Tibial artery (tissue), 4 donors: ENCODE measurements around the gene RSPRY1.

Experiments used
- DNase-seq, 2 donors: peaks; one replicate each; pipeline ENCODE4 v3.0.0-alpha.2; 2019
- H3K27ac ChIP-seq, 2 donors: fragments of 200-600 bp; sonication (generic) in 1 of 2; 1 replicate in 1 of 2; 2 replicates in 1 of 2; pipeline ENCODE4 v1.5.1; 2018 to 2019; ENCODE audit warnings: mild to moderate bottlenecking in 1 of 2
- H3K27me3 ChIP-seq, 2 donors: fragments of 200-600 bp; sonication (generic) in 1 of 2; one replicate each; pipeline versions ENCODE4 v1.5.1 to v1.6.0; 2016 to 2019
- H3K36me3 ChIP-seq, 3 donors: fragments of 200-600 bp; sonication (generic) in 2 of 3; one replicate each; pipeline ENCODE4 v1.5.1; 2016 to 2019; ENCODE audit warnings: mild to moderate bottlenecking in 2 of 3
- H3K4me1 ChIP-seq, 4 donors: fragments of 200-600 bp; sonication (generic) in 2 of 4; 1 replicate in 3 of 4; 2 replicates in 1 of 4; pipeline ENCODE4 v1.5.1; 2016 to 2019
- H3K4me3 ChIP-seq, 2 donors: fragments of 200-600 bp; sonication (generic) in 1 of 2; 1 replicate in 1 of 2; 2 replicates in 1 of 2; pipeline ENCODE4 v1.5.1; 2018 to 2019; ENCODE audit warnings: mild to moderate bottlenecking in 2 of 2
- H3K9me3 ChIP-seq, 3 donors: fragments of 200-600 bp; sonication (generic) in 1 of 3; one replicate each; pipeline ENCODE4 v1.5.1; 2016 to 2019
- intact Hi-C: fragments of 100-400 bp; cut with DNase I; formaldehyde crosslinking; loops from one replicate; pipeline ENCODE4 v1.15.0; 2023; ENCODE audit warnings: low total_unique reads
- TF ChIP-seq, protein P1 (sequence below), 2 experiments: fragments of 200-600 bp in 1 of 2; fragments of 450-650 bp in 1 of 2; IDR thresholded peaks; one replicate each; pipeline ENCODE4 v1.5.1; 2017 to 2019; ENCODE audit warnings: antibody characterized with exemption in 2 of 2, mild to moderate bottlenecking in 1 of 2, moderate library complexity in 1 of 2

The RSPRY1 gene

DNA sequence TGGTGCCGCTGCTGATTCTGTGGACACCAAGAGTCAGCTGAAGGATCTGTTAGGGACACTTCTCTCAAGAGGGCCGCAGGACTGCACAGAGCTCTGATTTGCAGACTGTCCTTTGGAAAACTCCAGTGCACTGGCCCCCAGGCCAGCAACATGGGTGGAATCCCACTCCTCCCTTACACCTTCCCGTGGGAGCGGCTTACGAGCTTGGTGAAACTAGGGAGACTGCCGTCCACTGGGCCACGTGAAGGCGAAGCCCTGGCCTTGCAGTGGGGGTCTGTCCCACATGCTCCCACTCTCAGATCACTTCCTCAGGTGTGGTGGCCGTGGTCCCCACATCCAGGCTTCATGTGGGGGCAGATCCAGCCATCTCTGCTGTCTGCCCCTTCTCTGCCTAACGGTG is 36.7 kb upstream of the RSPRY1 start:
- intact Hi-C loops: no loop called here
- no peaks in the 10 kb centered on the region for H3K9me3 ChIP-seq
- no peak overlapping the region for H3K27ac ChIP-seq
- no peak for DNase-seq
- peaks cover 0 to 8% (median 3%) of the 10 kb centered on the region in 4 donors for H3K4me1 ChIP-seq
- H3K27me3 ChIP-seq: no peaks in the 10 kb centered on the region
- TF ChIP-seq, protein P1, sequence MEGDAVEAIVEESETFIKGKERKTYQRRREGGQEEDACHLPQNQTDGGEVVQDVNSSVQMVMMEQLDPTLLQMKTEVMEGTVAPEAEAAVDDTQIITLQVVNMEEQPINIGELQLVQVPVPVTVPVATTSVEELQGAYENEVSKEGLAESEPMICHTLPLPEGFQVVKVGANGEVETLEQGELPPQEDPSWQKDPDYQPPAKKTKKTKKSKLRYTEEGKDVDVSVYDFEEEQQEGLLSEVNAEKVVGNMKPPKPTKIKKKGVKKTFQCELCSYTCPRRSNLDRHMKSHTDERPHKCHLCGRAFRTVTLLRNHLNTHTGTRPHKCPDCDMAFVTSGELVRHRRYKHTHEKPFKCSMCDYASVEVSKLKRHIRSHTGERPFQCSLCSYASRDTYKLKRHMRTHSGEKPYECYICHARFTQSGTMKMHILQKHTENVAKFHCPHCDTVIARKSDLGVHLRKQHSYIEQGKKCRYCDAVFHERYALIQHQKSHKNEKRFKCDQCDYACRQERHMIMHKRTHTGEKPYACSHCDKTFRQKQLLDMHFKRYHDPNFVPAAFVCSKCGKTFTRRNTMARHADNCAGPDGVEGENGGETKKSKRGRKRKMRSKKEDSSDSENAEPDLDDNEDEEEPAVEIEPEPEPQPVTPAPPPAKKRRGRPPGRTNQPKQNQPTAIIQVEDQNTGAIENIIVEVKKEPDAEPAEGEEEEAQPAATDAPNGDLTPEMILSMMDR (IDR thresholded peaks at IDR 0.05): no peak
- H3K4me3 ChIP-seq: no peak overlapping the region
- peaks cover 23 to 69% (median 26%) of the 10 kb centered on the region in 3 donors for H3K36me3 ChIP-seq

DNA sequence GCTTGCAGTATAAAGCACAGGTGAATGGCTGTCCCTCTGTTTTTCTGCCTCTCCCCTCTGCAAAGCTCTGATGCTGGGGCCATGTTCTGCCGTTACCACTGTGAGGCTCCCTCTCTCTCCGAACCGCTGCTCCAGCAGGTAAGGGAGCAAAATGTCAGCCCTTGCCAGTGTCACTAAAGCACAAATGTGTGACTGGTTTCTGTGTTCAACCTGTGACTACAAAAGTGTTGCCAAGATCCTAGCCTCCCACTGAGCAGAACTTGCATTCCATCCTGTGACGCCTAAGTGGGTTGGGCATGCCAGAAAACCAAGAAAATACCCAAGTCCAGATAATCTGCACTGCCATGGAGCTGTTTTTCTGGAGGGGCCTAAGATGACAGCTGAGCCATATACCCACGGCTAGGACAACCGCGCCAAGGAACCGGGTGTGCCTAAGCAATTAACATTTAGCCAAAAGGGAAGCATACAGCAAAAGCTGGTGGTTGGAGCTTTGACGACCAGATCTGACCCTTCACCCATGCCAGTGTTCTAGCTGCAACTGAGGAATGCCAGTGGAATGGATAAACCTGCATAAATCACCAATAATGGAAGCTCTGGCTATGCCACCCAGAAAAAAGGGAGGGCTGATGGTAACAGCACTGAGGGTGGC is 35.3 kb upstream of the RSPRY1 start:
- H3K27ac ChIP-seq: no peak overlapping the region
- intact Hi-C loops: no loop called here
- TF ChIP-seq, protein P1 (IDR thresholded peaks at IDR 0.05): no peak
- H3K9me3 ChIP-seq: no peaks in the 10 kb centered on the region
- no peak overlapping the region for H3K4me3 ChIP-seq
- no peaks in the 10 kb centered on the region for H3K27me3 ChIP-seq
- H3K4me1 ChIP-seq: peaks cover 0 to 8% (median 3%) of the 10 kb centered on the region in 4 donors
- peaks cover 35 to 76% (median 39%) of the 10 kb centered on the region in 3 donors for H3K36me3 ChIP-seq
- DNase-seq: no peak

DNA sequence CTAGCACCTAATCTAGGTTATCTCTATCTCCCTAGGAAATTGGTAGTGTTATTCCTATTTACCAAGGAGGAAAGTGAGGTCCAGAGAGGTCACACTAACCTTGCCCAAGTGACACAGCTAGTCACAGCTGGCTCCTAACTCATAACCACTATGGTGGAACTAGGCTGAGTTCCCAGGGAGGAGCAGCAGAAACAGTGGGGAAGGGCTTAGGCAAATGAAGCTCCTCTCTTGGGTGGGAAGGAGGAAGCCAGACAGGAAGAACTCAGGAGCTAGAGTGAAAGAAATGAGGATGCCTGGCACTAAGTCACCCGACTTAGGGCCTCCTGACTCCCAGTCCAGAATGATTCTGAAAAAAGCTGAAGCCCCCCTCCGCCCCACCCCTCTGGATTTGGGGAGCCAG is 34.8 kb upstream of the RSPRY1 start:
- TF ChIP-seq, protein P1 (IDR thresholded peaks at IDR 0.05): no peak
- H3K27ac ChIP-seq: no peak overlapping the region
- H3K4me1 ChIP-seq: peaks cover 0 to 8% (median 3%) of the 10 kb centered on the region in 4 donors
- intact Hi-C loops: no loop called here
- H3K27me3 ChIP-seq: no peaks in the 10 kb centered on the region
- H3K9me3 ChIP-seq: no peaks in the 10 kb centered on the region
- H3K36me3 ChIP-seq: peaks cover 40 to 76% (median 41%) of the 10 kb centered on the region in 3 donors
- no peak for DNase-seq
- no peak overlapping the region for H3K4me3 ChIP-seq

DNA sequence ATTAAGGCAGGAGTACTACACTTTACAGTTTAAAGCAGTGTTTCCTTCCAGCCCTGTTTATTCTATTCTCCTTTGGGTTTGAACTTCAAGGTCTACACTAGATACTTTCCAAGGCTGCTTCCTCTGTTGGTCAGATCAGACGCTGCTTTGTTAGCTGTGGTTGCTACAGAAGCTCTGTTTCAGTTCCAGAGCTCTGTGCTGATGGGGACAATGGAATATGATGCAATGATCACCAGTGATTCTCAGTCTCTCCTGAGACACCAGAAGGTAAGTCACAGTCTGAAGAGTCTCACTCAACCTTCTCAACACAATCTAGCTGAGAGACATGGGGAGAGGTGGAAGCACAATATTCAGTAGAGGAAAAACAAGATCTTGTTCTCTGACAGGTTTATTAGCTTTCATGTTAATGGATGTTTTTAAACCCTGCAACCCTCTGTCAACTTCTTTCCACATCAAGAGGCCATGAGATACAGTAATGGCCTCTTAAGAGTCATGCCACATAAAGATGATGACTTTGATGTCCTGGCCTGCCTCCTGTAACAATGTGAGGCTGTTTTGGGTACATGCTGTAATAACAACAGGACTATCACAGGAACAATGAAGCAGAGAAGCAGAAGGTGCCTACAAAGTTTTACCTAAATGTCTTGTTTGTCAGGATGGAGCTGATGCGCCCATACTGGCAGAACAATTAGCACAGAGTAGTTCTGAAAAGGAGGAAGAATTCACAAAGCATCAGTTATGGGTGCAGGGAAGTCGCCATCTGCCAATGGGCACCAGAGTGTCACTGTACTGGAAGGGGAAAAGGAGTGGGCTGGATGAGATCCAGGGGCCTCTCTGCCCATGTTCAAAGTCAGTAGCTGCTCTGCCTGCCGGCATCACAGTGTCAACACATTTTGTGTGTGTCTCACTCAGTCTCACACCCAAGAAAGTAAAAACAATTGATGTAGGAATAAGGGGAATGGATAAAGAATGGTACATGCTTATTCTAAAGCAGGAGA is 33.7 kb upstream of the RSPRY1 start:
- TF ChIP-seq, protein P1 (IDR thresholded peaks at IDR 0.05): no peak
- DNase-seq: no peak
- peaks cover 48 to 86% (median 49%) of the 10 kb centered on the region in 3 donors for H3K36me3 ChIP-seq
- intact Hi-C loops: no loop called here
- no peaks in the 10 kb centered on the region for H3K9me3 ChIP-seq
- H3K4me3 ChIP-seq: no peak overlapping the region
- H3K27ac ChIP-seq: no peak overlapping the region
- H3K4me1 ChIP-seq: peaks cover 0 to 2% (median under 1%) of the 10 kb centered on the region in 4 donors
- no peaks in the 10 kb centered on the region for H3K27me3 ChIP-seq

DNA sequence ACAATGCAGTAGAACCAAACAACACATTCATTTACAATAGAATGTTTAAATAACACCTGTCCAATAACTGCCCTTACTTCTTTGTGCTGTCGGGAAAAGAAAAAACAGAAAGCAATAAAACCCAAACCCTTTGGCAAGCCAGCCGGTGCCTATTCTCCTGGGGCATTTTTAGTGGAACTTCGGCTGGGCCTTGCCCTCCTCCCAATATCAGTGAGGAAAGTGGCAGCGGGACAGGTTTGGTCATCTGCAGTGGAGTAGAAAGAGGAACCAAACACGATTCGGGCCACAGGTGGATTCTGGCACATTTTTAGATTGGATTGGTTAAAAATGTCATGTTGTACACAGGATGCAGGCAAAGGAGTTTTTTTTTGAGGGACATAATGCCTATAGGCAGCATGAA is 32.3 kb upstream of the RSPRY1 start:
- H3K27me3 ChIP-seq: no peaks in the 10 kb centered on the region
- peaks cover 54 to 95% (median 63%) of the 10 kb centered on the region in 3 donors for H3K36me3 ChIP-seq
- TF ChIP-seq, protein P1 (IDR thresholded peaks at IDR 0.05): no peak
- no peak overlapping the region for H3K27ac ChIP-seq
- no peaks in the 10 kb centered on the region for H3K4me1 ChIP-seq
- no peak for DNase-seq
- intact Hi-C loops: no loop called here
- H3K4me3 ChIP-seq: no peak overlapping the region
- H3K9me3 ChIP-seq: no peaks in the 10 kb centered on the region
